HPDE6-E6E7 (cell line): ENCODE results near the gene MAN1A2.

ENCODE experiments used
- DNase-seq: peaks from one replicate; pipeline ENCODE4 v3.0.0; 2011; ENCODE audit warnings: missing footprints; ENCODE audit errors: extremely low spot score

Gene MAN1A2

GRCh38 chr1:117359561-117360289 lies 7.5 kb upstream of the MAN1A2 start:
- DNase-seq = no peak

GRCh38 chr1:117362986-117363385 lies 4.3 kb upstream of the MAN1A2 start:
- DNase-seq = no peak

DNA sequence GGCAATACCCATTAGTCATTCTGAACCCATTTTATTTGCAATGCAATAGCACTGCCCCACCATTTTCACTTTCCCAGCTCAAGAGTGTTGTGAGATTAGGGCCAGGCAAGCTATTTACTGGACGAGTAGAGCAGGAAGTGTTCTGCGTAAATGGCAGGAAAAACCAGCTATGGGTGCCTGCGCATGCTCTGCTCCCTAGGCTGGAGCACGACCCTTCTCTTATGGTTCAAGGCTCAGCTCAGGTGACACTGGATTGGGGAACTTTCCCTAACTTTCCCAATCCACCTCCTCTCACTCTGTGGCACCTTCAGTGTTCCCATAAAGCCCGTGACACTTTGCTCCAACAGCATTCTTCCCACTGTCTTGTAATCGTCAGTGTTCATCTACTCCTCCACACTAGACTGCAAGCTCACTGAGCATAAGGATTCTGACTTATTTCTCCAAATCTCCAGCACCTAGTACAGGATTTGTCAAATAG lies 3.6 kb upstream of the MAN1A2 start:
- DNase-seq = no peak

GRCh38 chr1:117364240-117364639 lies 3.0 kb upstream of the MAN1A2 start:
- DNase-seq = no peak

DNA sequence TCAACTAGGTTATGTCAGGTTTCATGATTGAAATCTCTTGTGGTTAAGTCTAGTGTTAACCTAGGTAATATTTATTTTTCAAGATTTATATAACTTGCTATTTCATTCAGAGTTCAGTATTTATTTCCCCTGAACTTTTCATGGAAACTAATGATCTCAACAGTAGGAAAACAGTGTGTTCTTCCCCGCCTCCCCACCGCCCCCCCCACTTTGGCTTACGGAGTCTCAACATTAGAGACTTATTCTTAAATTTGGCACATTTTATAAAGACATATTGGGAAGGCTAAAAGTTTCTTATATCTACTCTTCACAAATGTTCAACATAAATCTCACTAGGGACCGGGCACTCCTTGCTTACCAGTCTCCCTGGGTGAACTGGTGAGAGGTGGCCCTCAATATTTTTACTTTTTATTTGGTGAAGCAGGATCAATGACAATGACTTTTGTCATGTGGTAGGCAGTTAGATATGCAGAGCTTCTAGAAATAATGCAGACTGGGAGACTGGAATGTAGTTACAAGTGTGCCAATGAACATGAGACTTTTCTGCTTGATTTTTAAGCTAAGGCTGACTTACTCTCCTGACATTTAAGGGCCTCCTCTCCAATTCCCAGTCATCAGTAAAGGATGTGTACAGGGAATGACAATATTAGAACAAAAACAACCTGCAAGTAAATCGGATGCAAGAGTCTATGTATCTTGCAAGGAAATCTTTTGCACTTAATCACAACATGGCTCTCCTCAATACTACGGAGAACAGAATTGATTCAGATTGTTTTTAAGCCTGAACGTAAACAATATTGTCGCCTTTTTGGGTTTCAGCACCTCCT lies 1.7 kb upstream of the MAN1A2 start:
- DNase-seq = no peak

GRCh38 chr1:117366177-117367045 lies 838 bp upstream of the MAN1A2 start:
- DNase-seq = peak; percentile 75

GRCh38 chr1:117368116-117369108 lies 1.2 kb downstream of the MAN1A2 start:
- no peak for DNase-seq

DNA sequence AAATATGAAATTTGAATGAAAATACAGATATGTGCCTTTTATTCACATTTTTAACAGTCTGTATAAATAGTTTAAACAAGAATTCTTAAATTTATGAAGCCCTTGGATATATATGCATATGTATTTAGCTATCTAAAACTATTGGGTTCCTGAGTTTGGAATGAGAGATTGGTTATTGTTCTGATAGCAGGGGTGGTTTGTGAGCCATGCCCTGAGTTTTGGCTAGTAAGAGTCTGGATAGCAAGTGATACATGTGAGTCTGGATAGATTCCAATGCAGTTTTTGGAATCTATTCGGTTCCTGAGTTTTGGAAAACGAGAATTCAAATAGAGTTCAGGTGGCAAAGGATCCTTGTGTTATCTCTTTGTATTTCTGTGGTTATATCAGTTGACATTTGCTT lies 2.8 kb downstream of the MAN1A2 start:
- no peak for DNase-seq

DNA sequence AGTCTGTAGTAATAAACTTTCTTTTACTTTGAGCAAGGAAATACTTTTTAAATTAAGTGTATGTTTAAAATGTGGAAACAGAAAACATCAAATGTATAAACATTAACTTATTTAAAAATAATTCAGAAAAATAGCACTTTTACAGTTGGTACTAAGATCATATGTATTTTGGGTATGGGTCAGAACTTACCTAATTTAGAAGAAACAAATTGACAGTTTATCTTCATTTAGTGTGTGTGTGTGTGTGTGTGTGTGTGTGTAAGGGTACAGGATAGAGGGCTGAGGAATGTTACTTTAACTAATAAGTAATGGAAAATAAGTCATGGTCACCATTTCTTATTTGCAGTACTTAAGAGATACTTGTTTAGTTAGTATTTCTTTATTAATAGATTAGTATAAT lies 3.3 kb downstream of the MAN1A2 start:
- no peak for DNase-seq

DNA sequence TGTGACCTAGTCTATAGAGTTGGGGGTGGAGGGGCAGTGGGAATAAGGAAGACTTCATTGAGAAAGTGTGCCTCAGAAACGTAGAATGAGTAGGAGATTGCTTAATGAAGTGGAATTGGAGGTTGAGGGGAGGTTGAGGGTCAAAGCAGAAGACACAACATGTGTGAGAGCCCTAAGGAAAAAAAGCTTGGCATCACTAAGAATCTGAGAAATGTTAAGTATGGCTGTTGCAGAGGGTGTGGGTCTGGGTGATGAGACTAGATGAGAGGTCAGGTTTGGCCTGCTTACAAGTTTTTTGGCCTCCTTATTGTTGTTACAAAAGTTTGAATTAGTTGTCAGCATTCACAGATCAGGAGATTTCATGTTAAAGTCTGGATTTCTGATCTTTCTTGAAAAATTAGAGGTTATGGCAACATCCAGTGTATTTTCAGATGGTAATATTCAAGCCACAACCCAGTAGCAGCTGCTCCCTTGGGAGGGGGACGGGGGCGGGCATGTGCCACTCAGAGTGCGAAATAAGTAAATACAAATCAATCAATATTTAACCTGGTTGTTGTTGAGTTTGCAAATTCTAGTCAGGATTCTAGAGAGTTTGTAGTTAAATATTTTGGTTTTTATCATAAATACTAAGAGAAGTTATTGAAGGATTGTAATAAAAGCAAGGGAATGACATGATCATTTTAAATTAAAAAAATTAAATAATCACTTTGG lies 4.3 kb downstream of the MAN1A2 start:
- no peak for DNase-seq

DNA sequence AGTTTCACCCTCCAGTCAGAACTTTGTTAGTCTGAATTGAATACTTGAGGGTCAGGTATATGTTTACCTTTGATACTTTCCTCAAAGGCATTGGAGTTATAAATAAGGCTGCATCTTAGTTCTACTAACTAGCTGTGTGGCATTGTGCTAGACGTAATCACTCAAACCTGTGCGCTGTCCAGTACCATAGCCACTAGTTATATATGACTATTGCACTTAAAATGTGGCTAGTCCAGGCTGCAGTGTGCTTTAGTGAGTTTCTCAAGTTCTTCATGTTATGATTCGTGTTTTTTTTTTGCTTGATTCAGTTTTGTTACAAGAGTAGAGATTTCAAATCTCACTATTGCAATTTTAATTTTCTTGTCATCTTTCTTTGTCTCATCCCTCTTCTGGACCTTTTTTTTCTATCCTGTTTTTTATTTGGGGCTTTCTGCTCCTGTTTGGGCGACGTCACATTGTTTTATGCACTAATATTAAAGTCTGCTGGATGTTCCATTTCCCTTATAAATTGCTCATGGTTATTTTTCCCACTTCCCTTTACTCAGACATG lies 5.7 kb downstream of the MAN1A2 start:
- DNase-seq = no peak

- DNase-seq = no peak
Observed at GRCh38 chr1:117373932-117374331, 6.7 kb downstream of the MAN1A2 start.

- DNase-seq = no peak
Observed at GRCh38 chr1:117375327-117375726, 8.1 kb downstream of the MAN1A2 start.

GRCh38 chr1:117387060-117387633 lies 19.9 kb downstream of the MAN1A2 start:
- DNase-seq = no peak

DNA sequence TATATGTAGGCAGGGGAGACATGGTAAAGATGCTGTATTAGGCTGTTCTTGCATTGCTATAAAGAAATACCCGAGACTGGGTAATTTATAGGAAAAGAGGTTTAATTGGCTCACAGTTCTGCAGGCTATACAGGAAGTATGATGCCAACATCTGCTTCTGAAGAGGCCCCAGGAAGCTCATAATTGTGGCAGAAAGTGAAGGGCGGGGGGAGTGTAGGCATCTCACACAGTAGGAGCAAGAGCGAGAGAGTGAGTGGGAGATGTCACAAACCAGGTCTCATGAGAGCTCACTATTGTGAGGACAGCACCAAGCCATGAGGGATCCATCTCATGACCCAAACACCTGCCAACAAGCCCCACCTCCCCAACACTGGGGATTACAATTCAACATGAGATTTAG lies 21.1 kb downstream of the MAN1A2 start:
- no peak for DNase-seq

DNA sequence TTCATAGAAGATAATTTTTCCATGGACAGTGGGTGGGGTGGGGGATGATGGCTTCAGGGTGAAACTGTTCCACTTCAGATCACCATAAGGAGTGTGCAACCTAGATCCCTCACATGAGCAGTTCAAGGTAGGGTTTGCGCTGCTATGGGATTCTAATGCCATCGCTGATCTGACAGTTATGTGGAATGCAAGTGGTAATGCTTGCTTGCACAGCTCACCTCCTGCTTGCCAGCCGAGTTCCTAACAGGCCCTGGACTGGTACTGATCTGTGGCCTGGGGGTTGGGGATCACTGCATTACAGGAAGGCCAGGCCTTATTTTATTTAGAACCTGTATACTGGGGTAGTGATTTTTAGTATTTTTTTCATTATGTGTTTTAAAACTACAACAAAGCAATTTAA lies 22.0 kb downstream of the MAN1A2 start:
- no peak for DNase-seq

DNA sequence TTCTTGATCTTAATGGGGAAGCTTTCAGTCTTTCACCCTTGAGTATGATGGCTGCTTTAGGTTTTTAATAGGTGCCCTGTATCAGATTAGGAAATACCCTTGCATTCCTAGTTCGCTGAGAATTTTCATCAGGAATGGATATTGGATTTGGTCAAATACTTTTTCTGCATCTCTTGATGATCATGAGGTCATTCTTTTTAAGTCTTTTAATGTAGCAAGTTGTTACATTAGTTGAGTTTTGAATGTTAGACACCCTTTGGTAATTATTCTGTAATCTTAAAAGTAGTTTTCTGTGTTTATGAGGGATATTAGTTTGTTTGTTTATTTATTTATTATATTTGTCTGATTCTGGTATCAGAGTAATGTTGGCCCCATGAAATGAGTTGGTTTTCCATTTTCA lies 22.5 kb downstream of the MAN1A2 start:
- DNase-seq = no peak

DNA sequence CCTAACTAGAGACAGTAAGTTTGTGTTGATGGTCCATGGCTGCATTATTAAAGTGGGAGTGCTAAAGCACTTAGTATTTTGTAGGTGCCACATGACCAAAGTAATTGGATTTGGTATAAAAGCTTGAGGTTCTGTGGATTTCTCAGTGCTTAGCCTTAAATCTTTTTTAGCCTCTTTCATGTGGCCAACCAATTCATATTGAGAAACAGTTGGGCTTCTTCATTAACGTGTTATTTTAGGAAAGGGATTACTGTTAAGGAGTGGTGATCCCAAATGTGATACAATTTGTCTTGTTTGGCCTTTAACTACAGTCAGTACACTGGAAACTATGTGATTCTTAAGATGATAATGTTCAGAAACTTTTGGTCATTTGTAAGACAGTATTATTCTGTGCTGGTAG lies 25.5 kb downstream of the MAN1A2 start:
- no peak for DNase-seq

DNA sequence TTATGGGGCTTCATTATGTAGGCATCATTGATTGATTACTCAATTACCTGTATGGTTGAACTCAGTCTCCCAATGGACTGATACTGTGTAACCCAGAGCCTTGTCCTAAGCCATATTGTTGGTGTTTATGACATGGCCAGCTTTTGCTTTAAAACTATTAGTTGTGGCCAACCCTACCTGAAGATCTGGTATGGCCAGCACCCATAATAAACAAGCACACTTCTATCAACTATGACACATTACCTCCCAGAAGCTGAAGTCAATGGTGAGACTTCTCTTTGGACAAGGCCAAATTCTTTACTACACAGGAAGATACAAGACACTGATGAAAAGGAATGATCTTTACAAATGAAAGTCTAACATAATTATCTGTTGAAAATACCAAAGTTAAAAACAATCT lies 28.8 kb downstream of the MAN1A2 start:
- no peak for DNase-seq

GRCh38 chr1:117396636-117397035 lies 29.4 kb downstream of the MAN1A2 start:
- no peak for DNase-seq
